ENCODE measurements around the gene CASP10. TPM values are rescaled to one million over a fixed set of nuclear protein-coding genes. Genes with fewer than 3 reads are reported as not detected.

The CASP10 gene
- total and polyA plus RNA-seq, 2 of the 13 experiments (the other 11 are each of a cell fraction or from before 2014, with no cell fraction given) = 22.2 to 23.8 TPM

- TF ChIP-seq FOSL2 (CRISPR knock-in tag; IDR thresholded peaks at IDR 0.05) (peak; percentile 77), ZMYM3 (CRISPR knock-in tag; IDR thresholded peaks at IDR 0.05) (peak; percentile 99), RFX1 (IDR thresholded peaks at IDR 0.05) (no peak; the same call in 1 of the 2 replicates), XRCC5 (optimal IDR thresholded peaks at IDR 0.05; ENCODE audit: low read length) (peak; percentile 72), ZNF670 (CRISPR knock-in tag; IDR thresholded peaks at IDR 0.05; ENCODE audit: borderline replicate concordance) (peak; percentile 61), ATM (IDR thresholded peaks at IDR 0.05; ENCODE audit: borderline replicate concordance) (no peak), TFE3 (CRISPR knock-in tag; IDR thresholded peaks at IDR 0.05) (peak; percentile 95), MXD4 (CRISPR knock-in tag; IDR thresholded peaks at IDR 0.05) (peak; percentile 64; the same call in 1 of the 2 replicates), MED1 (CRISPR knock-in tag; IDR thresholded peaks at IDR 0.05) (peak; percentile 92), CREB3 (CRISPR knock-in tag; IDR thresholded peaks at IDR 0.05) (no peak), ZNF329 (CRISPR knock-in tag; IDR thresholded peaks at IDR 0.05; ENCODE audit: low read depth) (no peak), ATAD3A (CRISPR knock-in tag; IDR thresholded peaks at IDR 0.05) (no peak), KLF12 (CRISPR knock-in tag; IDR thresholded peaks at IDR 0.05; ENCODE audit: borderline replicate concordance) (0 out of 2 replicates have a peak, but pooled peaks have one; percentile 59), POGK (CRISPR knock-in tag; conservative IDR thresholded peaks at IDR 0.05) (peak; percentile 73; the same call in 1 of the 2 replicates), HOXA7 (CRISPR knock-in tag; IDR thresholded peaks at IDR 0.05) (no peak), ZNF343 (CRISPR knock-in tag; IDR thresholded peaks at IDR 0.05) (no peak), DNMT3B (CRISPR knock-in tag; conservative IDR thresholded peaks at IDR 0.05) (0 out of 2 replicates have a peak, but pooled peaks have one; percentile 18), ZBTB34 (CRISPR knock-in tag; IDR thresholded peaks at IDR 0.05) (no peak), KLF16 (CRISPR knock-in tag; IDR thresholded peaks at IDR 0.05) (peak in 1 of 2 experiments; percentile 59; a peak in 1 of 4 replicates), STAT6 (CRISPR knock-in tag; IDR thresholded peaks at IDR 0.05; ENCODE audit: borderline replicate concordance) (peak; percentile 90), ZNF430 (CRISPR knock-in tag; IDR thresholded peaks at IDR 0.05) (0 out of 2 replicates have a peak, but pooled peaks have one; percentile 84)
Observed at GRCh38 chr2:201204655-201205514, 21.9 kb downstream of the CASP10 start (continued).

Data from HepG2 (cell line).